DMS114 treated with DMSO at 0.1 percent for 48 hours (cell line): ENCODE results near the gene FAH.
"Not testable (repeated sequence)": the region's sequence is repeated elsewhere in the genome, so short reads cannot be mapped to it uniquely, and the experiment has no call there.

ENCODE experiments used
- DNase-seq: peaks from one replicate; lab custom pipeline; 2025; ENCODE audit not compliant: unreplicated experiment; lab: John Stamatoyannopoulos, UW

FAH gene

DNA sequence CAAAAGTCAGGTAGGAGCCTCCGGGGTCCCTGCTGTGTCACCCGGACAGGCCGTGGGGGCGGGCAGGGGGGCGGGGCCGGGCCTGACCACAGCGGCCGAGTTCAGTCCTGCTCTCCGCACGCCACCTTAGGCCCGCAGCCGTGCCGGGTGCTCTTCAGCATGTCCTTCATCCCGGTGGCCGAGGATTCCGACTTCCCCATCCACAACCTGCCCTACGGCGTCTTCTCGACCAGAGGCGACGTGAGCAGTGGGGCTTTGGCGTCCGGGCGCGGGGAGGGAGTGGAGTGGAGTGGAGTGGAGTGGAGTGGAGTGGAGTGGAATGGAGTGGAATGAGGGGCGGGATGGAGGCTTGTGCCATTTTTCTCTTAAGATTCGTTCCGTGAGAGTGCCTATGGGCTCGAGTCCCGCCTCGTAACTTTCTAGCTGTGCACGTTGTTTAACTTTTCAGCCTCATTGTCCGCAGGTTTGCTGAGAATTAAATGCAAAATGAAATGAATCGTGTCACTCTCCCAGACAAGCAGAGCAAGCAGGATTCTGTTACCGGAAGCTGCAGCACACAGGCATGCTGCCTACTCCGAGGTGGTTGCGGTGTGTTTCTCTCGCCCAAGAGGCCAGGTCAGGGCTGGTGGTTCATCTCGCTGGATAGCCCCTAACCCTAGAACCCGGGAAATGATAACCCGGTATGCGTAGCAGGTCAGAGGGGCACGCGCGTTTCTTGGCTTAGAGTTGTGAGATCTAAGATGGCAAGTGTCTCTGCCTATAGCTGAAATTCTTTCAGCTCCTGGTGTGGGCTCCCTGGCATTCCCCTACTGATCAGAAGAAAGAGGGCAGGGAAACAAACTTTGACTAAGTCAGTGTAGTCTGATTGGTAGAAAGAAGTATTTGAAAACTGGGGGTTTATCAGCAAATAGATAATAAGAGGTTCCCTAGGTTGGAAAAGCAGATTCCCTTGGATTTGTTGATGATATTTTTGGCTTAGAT lies at the start of gene FAH:
TSS of gene FAH (plus strand) at position 104 of the 981 bp plus-strand sequence. CDS start at position 160, 56 bp downstream.
- peak; percentile 33 for DNase-seq

- no peak for DNase-seq
Measured at GRCh38 chr15:80105193-80105592, 47.6 kb upstream of the FAH start.

- no peak for DNase-seq
Measured at GRCh38 chr15:80105595-80105994, 47.2 kb upstream of the FAH start.

- no peak for DNase-seq
Measured at GRCh38 chr15:80106051-80106450, 46.7 kb upstream of the FAH start.

DNA sequence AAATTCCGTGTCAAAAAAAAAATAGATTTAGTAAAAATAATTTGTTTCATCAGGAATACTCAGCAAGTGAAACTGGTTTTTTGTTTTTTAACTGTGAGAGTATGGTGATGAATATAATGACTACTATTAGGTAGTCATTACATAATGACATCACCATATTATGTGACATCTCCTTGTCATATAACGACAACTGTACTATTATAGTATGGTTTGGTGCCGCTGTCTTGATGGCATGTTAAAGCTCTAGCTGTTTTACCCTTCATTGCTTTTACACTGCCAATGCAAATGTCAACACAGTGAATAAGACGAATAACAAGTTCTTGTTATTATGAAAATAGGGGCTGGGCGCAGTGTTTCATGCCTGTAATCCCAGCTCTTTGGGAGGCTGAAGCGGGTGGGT lies 45.6 kb upstream of the FAH start:
- no peak for DNase-seq

DNA sequence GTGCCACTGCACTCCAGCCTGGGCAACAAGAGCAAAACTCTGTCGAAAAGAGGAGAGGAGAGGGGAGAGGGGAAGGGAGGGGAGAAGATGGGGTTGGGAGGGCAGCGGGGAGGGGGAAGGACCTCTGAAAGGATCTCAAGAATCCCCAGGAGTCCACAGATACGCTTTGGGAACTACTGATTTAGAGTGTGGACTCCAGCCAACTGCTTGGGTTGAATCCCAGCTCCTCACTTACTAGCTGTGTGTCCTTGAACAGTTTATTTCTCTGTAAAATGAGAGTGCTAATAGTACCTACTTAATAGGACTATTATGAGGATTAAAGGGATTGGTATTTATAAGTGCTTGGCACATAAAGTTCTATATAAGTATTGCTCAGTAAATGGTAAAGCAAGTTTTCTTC lies 45.0 kb upstream of the FAH start:
- DNase-seq: no peak

- no peak for DNase-seq
Measured at GRCh38 chr15:80109388-80109787, 43.4 kb upstream of the FAH start.

DNA sequence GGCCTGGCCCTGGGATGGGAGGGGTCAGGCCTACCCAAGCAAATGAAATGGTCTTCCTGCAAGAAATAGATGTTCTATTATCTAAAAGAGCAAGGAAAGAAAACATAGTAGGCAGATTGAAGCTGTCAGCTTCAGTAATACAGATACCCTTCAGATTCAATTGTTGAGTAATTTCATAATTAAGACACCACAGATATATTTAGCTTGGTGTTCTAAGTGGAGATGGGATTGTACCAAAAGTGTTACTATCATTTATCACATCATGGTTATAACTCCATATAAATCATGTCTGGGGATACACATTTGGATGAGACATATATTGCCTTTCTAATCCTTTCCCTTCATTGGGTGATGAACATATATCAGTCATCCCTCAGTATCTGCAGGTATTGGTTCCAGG lies 41.9 kb upstream of the FAH start:
- no peak for DNase-seq

DNA sequence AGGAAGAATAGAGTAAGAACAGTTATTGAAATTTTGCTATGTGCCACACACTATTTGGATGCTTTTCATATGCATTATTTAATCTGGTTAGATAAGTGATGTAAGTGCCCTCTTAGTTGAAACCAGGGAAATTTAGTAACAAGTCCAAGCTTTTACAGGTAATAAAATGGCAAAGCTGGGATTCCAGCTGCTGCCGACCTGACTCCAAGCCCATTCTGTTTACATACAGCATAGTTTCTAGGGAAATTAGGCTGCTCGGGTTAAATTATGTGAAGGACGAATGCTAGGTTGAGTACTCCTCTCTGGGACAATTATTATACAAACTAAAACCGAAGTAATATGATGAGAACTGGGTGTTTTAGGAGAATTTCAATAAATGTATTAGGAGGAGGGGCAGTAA lies 38.7 kb upstream of the FAH start:
- no peak for DNase-seq

- no peak for DNase-seq
Measured at GRCh38 chr15:80115021-80115420, 37.8 kb upstream of the FAH start.

DNA sequence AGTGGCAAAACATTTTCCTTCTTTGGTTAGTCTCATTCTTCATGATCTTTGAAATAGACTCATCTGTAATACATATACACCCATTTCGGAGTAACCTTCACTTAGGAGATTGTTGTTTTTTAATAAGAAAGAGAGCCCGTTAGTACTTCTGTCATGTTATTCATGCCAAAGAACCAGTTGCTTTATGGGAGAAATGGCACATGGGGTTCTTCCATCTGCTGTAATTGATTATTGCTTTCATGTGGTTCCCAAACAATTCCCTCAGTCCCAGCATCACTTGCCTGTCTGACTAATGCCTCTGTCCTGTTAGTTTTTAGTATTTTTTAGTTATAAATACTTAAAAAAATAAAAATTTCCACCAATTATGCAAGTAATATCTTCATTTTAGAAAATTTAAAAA lies 33.8 kb upstream of the FAH start:
- no peak for DNase-seq

DNA sequence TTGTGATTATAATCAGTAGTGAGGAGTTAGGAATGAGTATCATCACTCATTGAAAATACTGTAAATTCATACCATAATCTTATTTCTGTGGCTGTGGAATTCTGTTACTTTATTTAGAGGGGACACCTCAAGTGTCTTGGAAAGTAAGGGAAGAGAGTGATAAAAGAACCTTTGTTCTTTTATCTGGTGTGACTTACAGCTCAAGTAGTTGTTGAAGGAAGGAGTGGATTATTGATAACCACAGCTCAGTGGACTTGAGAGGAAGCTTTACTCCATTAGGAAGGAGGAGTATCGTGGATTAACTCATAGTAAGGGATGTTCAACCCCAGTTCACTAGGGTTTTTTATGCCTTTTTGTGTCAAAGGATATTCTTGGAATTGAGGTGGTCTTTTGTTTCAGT lies 32.2 kb upstream of the FAH start:
- no peak for DNase-seq

DNA sequence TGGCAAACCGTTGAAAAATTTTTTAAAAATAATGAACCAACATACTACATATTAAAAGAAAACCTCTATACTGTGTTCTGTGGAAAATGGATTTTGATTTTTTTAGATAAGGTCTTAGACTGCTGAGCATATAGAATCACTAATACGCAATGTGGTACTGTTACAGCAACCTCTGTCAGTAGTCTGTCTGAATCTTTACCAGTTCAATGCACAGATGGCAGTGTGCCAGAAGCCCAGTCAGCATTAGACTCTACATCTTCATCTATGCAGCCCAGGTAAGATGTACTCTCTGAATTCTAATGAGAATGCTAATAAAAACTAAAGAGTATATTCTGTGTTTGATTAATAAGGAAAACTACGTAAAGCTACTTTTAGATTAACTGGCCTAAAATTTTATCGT lies 31.3 kb upstream of the FAH start:
- DNase-seq: no peak

DNA sequence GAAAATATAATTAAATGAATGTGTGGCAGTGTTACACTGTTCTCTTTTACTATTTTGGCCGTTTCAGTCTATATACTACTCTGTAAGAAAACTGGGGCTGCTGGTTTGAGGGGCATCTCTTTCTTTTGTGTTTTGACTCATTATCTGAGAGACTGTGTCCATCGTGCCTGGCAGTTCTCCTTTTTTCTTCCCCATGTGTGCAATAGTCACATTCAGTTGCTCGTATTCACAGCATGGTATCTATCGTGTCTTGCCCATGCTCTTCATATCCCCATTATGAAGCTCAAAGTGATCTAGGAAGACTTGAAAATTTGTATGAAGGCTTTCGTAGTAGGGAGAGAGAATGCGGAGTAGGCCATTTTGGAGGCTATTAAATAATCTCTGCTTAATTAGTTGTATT lies 29.8 kb upstream of the FAH start:
- DNase-seq: no peak

GRCh38 chr15:80127253-80127652 lies 25.5 kb upstream of the FAH start:
- DNase-seq: not testable (repeated sequence)

DNA sequence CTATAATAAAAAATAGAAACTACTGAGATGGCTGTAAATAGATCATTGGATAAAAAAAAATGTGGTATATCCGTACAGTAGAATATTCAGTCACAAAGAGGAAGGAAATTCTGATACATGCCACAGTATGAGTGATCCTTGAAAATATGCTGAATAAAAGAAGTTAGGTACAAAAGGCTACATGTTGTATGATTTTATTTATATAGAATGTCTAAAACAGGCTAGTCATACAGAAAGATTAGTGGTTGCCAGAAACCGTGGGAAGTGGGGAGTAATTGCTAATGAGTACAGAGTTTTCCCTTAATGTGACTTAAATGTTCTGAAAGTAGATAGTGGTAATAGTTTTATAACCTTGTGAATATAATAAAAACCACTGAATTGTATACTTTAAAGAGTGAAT lies 24.9 kb upstream of the FAH start:
- DNase-seq: no peak

DNA sequence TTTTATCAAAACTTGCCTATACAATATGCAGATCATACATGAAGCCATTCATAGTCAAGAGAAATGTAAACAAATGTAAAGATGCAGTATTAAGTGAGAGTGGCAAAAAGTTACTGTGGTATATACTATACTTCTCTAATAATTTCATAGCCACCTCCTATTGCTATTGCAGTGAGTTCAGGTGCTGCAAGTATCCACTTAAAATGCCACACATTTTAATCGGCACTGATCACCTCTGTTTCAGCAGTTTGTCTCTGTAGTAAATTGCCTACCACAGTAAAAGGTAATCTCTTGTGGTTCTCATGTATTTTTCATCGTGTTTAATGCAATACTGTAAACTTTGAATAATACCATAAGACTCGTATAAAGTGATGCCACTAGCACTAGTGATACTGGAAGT lies 20.4 kb upstream of the FAH start:
- no peak for DNase-seq

GRCh38 chr15:80136854-80137253 lies 15.9 kb upstream of the FAH start:
- DNase-seq: no peak

- DNase-seq: no peak
Measured at GRCh38 chr15:80138961-80139360, 13.8 kb upstream of the FAH start.

DNA sequence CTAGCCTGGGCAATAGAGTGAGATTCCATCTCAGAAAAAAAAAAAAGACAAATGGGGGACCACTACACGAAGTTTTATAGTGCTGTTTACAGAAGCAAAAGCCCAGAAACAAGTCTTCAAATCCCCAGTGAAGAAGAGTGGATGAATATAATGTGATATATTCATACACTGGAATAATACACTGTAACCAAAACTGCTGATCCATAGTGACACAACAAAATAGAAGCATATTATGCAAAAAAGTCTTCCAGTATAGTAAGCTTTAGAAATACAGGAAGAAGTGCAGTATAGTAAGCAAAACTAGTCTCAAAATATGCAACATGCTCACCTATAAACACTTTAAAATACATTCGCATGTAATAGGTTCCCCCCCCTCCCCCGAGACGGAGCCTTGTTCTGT lies 11.9 kb upstream of the FAH start:
- DNase-seq: no peak

GRCh38 chr15:80141916-80142598 lies 10.7 kb upstream of the FAH start:
- no peak for DNase-seq

DNA sequence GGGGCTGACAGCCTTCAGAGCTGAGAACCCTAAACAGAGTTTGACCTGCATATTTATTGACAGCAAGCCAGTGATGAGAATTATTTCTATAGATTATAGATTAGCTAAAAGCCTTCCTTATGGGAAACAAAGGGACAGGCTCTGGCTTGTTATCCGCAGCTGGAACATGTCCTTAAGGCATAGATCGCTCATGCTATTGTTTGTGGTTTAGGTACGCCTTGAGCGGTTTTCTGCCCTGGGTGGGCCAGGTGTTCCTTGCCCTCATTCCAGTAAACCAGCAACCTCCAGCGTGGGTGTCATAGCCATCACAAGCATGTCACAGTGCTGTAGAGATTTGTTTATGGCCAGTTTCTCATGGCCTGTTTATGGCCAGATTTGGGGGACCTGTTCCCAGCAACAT lies 10.2 kb upstream of the FAH start:
- no peak for DNase-seq
